Pons (tissue), 1 donor: Measurements from ENCODE around the gene DDAH1.
"Not testable (repeated sequence)": the region's sequence is repeated elsewhere in the genome, so short reads cannot be mapped to it uniquely, and the experiment has no call there.

Experiments used
- DNase-seq: peaks from one replicate; pipeline ENCODE4 v3.0.0-alpha.2; 2016; ENCODE audit warnings: low spot score

Gene DDAH1

GRCh38 chr1:85465099-85465785, at the start of gene DDAH1:
Gene DDAH1 (minus strand): TSS chr1:85465159. CDS start chr1:85465045, 114 bp downstream.
- peak; percentile 37 for DNase-seq

- DNase-seq: not testable (repeated sequence)
Observed at GRCh38 chr1:85513998-85514397, 49.0 kb upstream of the DDAH1 start.

GRCh38 chr1:85504417-85504816, 39.5 kb upstream of the DDAH1 start:
- no peak for DNase-seq

- peak; percentile 56 for DNase-seq
Observed at GRCh38 chr1:85502625-85503083, 37.7 kb upstream of the DDAH1 start.

- no peak for DNase-seq
Observed at GRCh38 chr1:85502171-85502570, 37.2 kb upstream of the DDAH1 start.

GRCh38 chr1:85501355-85501898, 36.5 kb upstream of the DDAH1 start:
- no peak for DNase-seq

GRCh38 chr1:85496941-85497582, 32.1 kb upstream of the DDAH1 start:
- DNase-seq: no peak

- no peak for DNase-seq
Observed at GRCh38 chr1:85495556-85495955, 30.6 kb upstream of the DDAH1 start.

GRCh38 chr1:85494904-85495266, 29.9 kb upstream of the DDAH1 start:
- no peak for DNase-seq

GRCh38 chr1:85494074-85494903, 29.3 kb upstream of the DDAH1 start:
- DNase-seq: no peak

GRCh38 chr1:85490270-85490985, 25.5 kb upstream of the DDAH1 start:
- no peak for DNase-seq

GRCh38 chr1:85488126-85488525, 23.2 kb upstream of the DDAH1 start:
- DNase-seq: no peak

GRCh38 chr1:85485516-85485915, 20.6 kb upstream of the DDAH1 start:
- no peak for DNase-seq

- DNase-seq: no peak
Observed at GRCh38 chr1:85484716-85485115, 19.8 kb upstream of the DDAH1 start.

- DNase-seq: no peak
Observed at GRCh38 chr1:85484264-85484663, 19.3 kb upstream of the DDAH1 start.

GRCh38 chr1:85481688-85482087, 16.7 kb upstream of the DDAH1 start:
- DNase-seq: no peak

GRCh38 chr1:85480566-85480965, 15.6 kb upstream of the DDAH1 start:
- DNase-seq: no peak

GRCh38 chr1:85479491-85479890, 14.5 kb upstream of the DDAH1 start:
- DNase-seq: no peak

GRCh38 chr1:85478366-85478765, 13.4 kb upstream of the DDAH1 start:
- DNase-seq: no peak

- DNase-seq: no peak
Observed at GRCh38 chr1:85475055-85475454, 10.1 kb upstream of the DDAH1 start.

GRCh38 chr1:85473390-85473789, 8.4 kb upstream of the DDAH1 start:
- no peak for DNase-seq

- DNase-seq: no peak
Observed at GRCh38 chr1:85471558-85471957, 6.6 kb upstream of the DDAH1 start.
